HepG2 (cell line): ENCODE measurements around the gene CEP68. TPM values are rescaled to one million over a fixed set of nuclear protein-coding genes. Genes with fewer than 3 reads are reported as not detected.

Source experiments
- CENPT ChIP-seq: sonication (generic); formaldehyde crosslinking; IDR thresholded peaks from 2 replicates; pipeline ENCODE4 v1.8.0; 2022; ENCODE audit warnings: low read depth, mild to moderate bottlenecking, moderate library complexity, missing genetic modification reagents
- CSRNP1 ChIP-seq: sonication (generic); formaldehyde crosslinking; IDR thresholded peaks from 2 replicates; pipeline ENCODE4 v1.8.1; 2023; ENCODE audit warnings: mild to moderate bottlenecking, missing genetic modification reagents
- HNF4G ChIP-seq, 2 experiments: sonication (generic) in 1 of 2; formaldehyde crosslinking in 1 of 2; IDR thresholded peaks; 2 replicates each; pipeline versions ENCODE4 v1.4.0 to v1.6.1; 2011 to 2020; ENCODE audit warnings: borderline replicate concordance in 2 of 2, low read depth in 2 of 2, mild to moderate bottlenecking in 2 of 2, low read length in 1 of 2, missing genetic modification reagents in 1 of 2, moderate library complexity in 1 of 2
- MBNL3 ChIP-seq: fragments of 250-450 bp; sonication (Bioruptor Pico); conservative IDR thresholded peaks from 2 replicates; pipeline ENCODE4 v1.8.0; 2022; ENCODE audit warnings: mild to moderate bottlenecking, inconsistent platforms
- NCOA2 ChIP-seq: sonication (generic); formaldehyde crosslinking; IDR thresholded peaks from 2 replicates; pipeline ENCODE4 v1.8.0; 2022; ENCODE audit warnings: inconsistent platforms
- NR2F2 ChIP-seq: IDR thresholded peaks from 2 replicates; pipeline ENCODE4 v1.6.1; 2012; ENCODE audit warnings: low read depth, inconsistent platforms, borderline replicate concordance
- STAG1 ChIP-seq: sonication (generic); formaldehyde crosslinking; IDR thresholded peaks from 2 replicates; pipeline ENCODE4 v1.4.0; 2020; ENCODE audit warnings: missing genetic modification reagents
- TEAD2 ChIP-seq: sonication (generic); formaldehyde crosslinking; IDR thresholded peaks from 2 replicates; pipeline ENCODE4 v1.9.0; 2021; ENCODE audit warnings: missing genetic modification reagents
- ZNF256 ChIP-seq: sonication (generic); formaldehyde crosslinking; conservative IDR thresholded peaks from 2 replicates; pipeline ENCODE4 v1.4.0; 2020; ENCODE audit warnings: missing genetic modification reagents
- ZNF292 ChIP-seq: sonication (generic); formaldehyde crosslinking; IDR thresholded peaks from 2 replicates; pipeline ENCODE4 v1.8.1; 2022; ENCODE audit warnings: mild to moderate bottlenecking, low read depth, missing genetic modification reagents, borderline replicate concordance
- ZNF383 ChIP-seq: sonication (generic); formaldehyde crosslinking; IDR thresholded peaks from 2 replicates; pipeline ENCODE4 v1.4.0; 2020; ENCODE audit warnings: missing genetic modification reagents, mild to moderate bottlenecking, borderline replicate concordance
- ZNF430 ChIP-seq: sonication (generic); formaldehyde crosslinking; IDR thresholded peaks from 2 replicates; pipeline ENCODE4 v1.9.0; 2021; ENCODE audit warnings: mild to moderate bottlenecking, missing genetic modification reagents
- ZNF441 ChIP-seq: sonication (generic); formaldehyde crosslinking; IDR thresholded peaks from 2 replicates; pipeline ENCODE4 v1.7.0; 2021; ENCODE audit warnings: missing genetic modification reagents, borderline replicate concordance
- ZNF512B ChIP-seq: sonication (generic); formaldehyde crosslinking; IDR thresholded peaks from 2 replicates; pipeline ENCODE4 v1.5.1; 2020; ENCODE audit warnings: missing genetic modification reagents, mild to moderate bottlenecking, borderline replicate concordance
- ZNF724P ChIP-seq: sonication (generic); formaldehyde crosslinking; IDR thresholded peaks from 2 replicates; pipeline ENCODE4 v1.8.0; 2022; ENCODE audit warnings: missing genetic modification reagents, borderline replicate concordance
- ZNF766 ChIP-seq: sonication (generic); formaldehyde crosslinking; IDR thresholded peaks from 2 replicates; pipeline ENCODE4 v1.5.0; 2020; ENCODE audit warnings: missing genetic modification reagents, borderline replicate concordance
- ZNF777 ChIP-seq: sonication (generic); formaldehyde crosslinking; IDR thresholded peaks from 2 replicates; pipeline ENCODE4 v1.4.0; 2020; ENCODE audit warnings: missing genetic modification reagents
- ZSCAN20 ChIP-seq: sonication (generic); formaldehyde crosslinking; IDR thresholded peaks from 2 replicates; pipeline ENCODE4 v1.4.0; 2020; ENCODE audit warnings: missing genetic modification reagents, mild to moderate bottlenecking, borderline replicate concordance
- polyA plus RNA-seq, 8 experiments: library from polyadenylated mRNA; depleted of rRNA in 3 of 8; stranded (reverse) in 7 of 8; unstranded in 1 of 8; fragments of >200 nt; fragmentation: Illumina TruSeq in 4 of 8; extraction: Trizol in 4 of 8; gene quantifications; 2 replicates each; pipeline versions ENCODE4 v1.2.1 to v1.2.3, GENCODE V29; 2011 to 2016; ENCODE audit warnings: low read depth in 4 of 8, missing spikeins in 1 of 8, mixed read lengths in 1 of 8; ENCODE audit not compliant: insufficient read depth in 1 of 8
- total RNA-seq, 5 experiments: library from RNA; depleted of rRNA; stranded (reverse); fragments of >200 nt; fragmentation: Illumina TruSeq; extraction: Trizol; gene quantifications; 2 replicates each; pipeline ENCODE4 v1.2.3, GENCODE V29; 2016; ENCODE audit warnings: low read depth in 1 of 5
- TF ChIP-seq, protein P1 (sequence below): sonication (generic); formaldehyde crosslinking; IDR thresholded peaks from 2 replicates; pipeline ENCODE4 v1.5.0; 2020; ENCODE audit warnings: mild to moderate bottlenecking, missing genetic modification reagents
- TF ChIP-seq, protein P2 (sequence below): sonication (generic); formaldehyde crosslinking; IDR thresholded peaks from 2 replicates; pipeline ENCODE4 v1.5.0; 2020; ENCODE audit warnings: mild to moderate bottlenecking, missing genetic modification reagents

Gene CEP68
- total and polyA plus RNA-seq, 2 of the 13 experiments (the other 11 are each of a cell fraction or from before 2014, with no cell fraction given) = 5.7 to 9.3 TPM

DNA sequence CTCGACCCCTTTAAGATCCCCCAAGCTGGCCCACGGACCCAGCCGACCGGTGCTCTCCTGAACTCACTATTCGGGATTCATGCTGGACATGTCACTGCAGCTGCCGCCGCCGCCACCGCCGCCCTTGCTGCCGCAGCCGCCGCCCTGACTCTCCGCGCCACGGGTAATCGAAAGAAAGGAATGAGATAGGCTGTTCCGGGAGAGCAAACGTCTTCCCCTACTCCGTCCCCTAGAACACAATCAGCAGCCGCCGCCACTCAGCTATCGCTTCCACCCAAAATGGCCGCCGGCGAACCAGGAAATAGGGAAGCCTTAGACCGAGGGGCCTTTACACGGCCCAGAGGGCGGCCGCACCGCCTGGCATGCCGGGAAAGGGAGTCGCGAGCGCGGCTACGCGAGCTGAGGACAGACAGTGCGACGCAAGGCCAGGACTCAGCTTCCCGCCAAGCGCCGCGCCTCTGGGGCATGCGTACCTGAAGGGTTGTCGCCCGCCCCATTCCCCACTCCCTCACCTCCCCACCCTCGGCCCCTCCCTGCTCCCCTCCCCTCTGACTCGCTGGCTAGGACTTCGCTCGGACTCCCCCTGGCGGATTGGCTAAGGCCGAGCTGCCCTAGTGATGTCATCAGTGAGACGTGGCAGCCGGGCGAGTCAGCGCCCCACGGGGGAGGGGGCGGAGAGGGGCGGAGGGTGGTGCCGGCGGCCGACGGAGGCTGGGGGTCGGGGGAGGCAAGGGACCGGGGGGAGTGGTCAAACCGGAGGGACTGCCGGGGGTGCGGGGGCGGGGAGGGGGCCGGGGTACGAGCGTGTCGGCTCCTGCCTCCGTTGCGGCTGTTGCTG lies 73.8 kb downstream of the CEP68 start, which contains the start of gene RAB1A (continued):
- TF ChIP-seq ZNF512B (CRISPR knock-in tag) (no peak), ZNF430 (CRISPR knock-in tag) (no peak; the same call in 1 of the 2 replicates), MBNL3 (no peak), NR2F2 (no peak; the same call in 1 of the 2 replicates), ZNF724P (CRISPR knock-in tag) (peak; percentile 21; the same call in 1 of the 2 replicates), ZNF383 (CRISPR knock-in tag) (no peak), ZNF766 (CRISPR knock-in tag) (no peak), CENPT (no peak), ZNF777 (CRISPR knock-in tag) (no peak), ZNF292 (no peak; the same call in 1 of the 2 replicates), ZNF256 (CRISPR knock-in tag) (no peak), ZNF441 (CRISPR knock-in tag) (peak; percentile 95), CSRNP1 (CRISPR knock-in tag) (peak; percentile 70; the same call in 1 of the 2 replicates), HNF4G (IDR thresholded peaks at IDR 0.05; ENCODE audit: borderline replicate concordance, low read depth, low read length) (0 out of 2 replicates have a peak, but pooled peaks have one; percentile 4), HNF4G (CRISPR knock-in tag; IDR thresholded peaks at IDR 0.05; ENCODE audit: borderline replicate concordance, low read depth) (0 out of 2 replicates have a peak, but pooled peaks have one; percentile 17), ZSCAN20 (CRISPR knock-in tag) (no peak), NCOA2 (CRISPR knock-in tag) (peak; percentile 34; the same call in 1 of the 2 replicates), STAG1 (CRISPR knock-in tag) (no peak), TEAD2 (CRISPR knock-in tag) (no peak)
- TF ChIP-seq, protein P1, sequence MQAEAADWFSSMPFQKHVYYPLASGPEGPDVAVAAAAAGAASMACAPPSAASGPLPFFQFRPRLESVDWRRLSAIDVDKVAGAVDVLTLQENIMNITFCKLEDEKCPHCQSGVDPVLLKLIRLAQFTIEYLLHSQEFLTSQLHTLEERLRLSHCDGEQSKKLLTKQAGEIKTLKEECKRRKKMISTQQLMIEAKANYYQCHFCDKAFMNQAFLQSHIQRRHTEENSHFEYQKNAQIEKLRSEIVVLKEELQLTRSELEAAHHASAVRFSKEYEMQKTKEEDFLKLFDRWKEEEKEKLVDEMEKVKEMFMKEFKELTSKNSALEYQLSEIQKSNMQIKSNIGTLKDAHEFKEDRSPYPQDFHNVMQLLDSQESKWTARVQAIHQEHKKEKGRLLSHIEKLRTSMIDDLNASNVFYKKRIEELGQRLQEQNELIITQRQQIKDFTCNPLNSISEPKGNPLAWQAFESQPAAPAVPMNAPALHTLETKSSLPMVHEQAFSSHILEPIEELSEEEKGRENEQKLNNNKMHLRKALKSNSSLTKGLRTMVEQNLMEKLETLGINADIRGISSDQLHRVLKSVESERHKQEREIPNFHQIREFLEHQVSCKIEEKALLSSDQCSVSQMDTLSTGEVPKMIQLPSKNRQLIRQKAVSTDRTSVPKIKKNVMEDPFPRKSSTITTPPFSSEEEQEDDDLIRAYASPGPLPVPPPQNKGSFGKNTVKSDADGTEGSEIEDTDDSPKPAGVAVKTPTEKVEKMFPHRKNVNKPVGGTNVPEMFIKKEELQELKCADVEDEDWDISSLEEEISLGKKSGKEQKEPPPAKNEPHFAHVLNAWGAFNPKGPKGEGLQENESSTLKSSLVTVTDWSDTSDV = peak; percentile 81
- TF ChIP-seq, protein P2, sequence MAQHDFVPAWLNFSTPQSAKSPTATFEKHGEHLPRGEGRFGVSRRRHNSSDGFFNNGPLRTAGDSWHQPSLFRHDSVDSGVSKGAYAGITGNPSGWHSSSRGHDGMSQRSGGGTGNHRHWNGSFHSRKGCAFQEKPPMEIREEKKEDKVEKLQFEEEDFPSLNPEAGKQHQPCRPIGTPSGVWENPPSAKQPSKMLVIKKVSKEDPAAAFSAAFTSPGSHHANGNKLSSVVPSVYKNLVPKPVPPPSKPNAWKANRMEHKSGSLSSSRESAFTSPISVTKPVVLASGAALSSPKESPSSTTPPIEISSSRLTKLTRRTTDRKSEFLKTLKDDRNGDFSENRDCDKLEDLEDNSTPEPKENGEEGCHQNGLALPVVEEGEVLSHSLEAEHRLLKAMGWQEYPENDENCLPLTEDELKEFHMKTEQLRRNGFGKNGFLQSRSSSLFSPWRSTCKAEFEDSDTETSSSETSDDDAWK (CRISPR knock-in tag) = no peak
